Activated CD4-positive, alpha-beta memory T cell treated with anti-CD3 and anti-CD28 coated beads, Interleukin-2, amount 10 ng/mL, durations not matched to agents 7 days and 5 days (primary cell): ENCODE data around the gene ZNF620. TPM values are rescaled to one million over a fixed set of nuclear protein-coding genes. Genes with fewer than 3 reads are reported as not detected.

Experiments used
- CTCF ChIA-PET: fragments of 350-600 bp; sonication (Branson Sonifier 250); formaldehyde crosslinking; loops from one replicate; lab custom pipeline; 2021; ENCODE audit warnings: antibody characterized with exemption, inconsistent platforms; lab: Charles Lee
- POLR2A ChIA-PET: fragments of 350-600 bp; sonication (Branson Sonifier 250); formaldehyde crosslinking; loops from one replicate; lab custom pipeline; 2021; ENCODE audit warnings: antibody characterized with exemption; lab: Charles Lee
- DNase-seq: peaks from one replicate; pipeline ENCODE4 v3.0.0-alpha.2; 2020
- H3K27ac Mint-ChIP-seq: one replicate; pipeline ENCODE4 v1.8.0; 2021; ENCODE audit warnings: mild to moderate bottlenecking, mixed read lengths
- H3K27me3 Mint-ChIP-seq: one replicate; pipeline ENCODE4 v1.8.0; 2021; ENCODE audit warnings: mixed read lengths
- H3K36me3 Mint-ChIP-seq: one replicate; pipeline ENCODE4 v1.8.0; 2021; ENCODE audit warnings: low read depth, mixed read lengths
- H3K4me1 Mint-ChIP-seq: one replicate; pipeline ENCODE4 v1.8.0; 2021; ENCODE audit warnings: mixed read lengths
- H3K4me3 Mint-ChIP-seq: one replicate; pipeline ENCODE4 v1.8.0; 2021; ENCODE audit warnings: mild to moderate bottlenecking, mixed read lengths
- H3K9me3 Mint-ChIP-seq: one replicate; pipeline ENCODE4 v1.8.0; 2021; ENCODE audit warnings: mixed read lengths
- total RNA-seq, 2 experiments: library from RNA; stranded (reverse); gene quantifications; one replicate each; pipeline ENCODE4 v1.2.3, GENCODE V29; 2021

Gene ZNF620
- total RNA-seq, 2 experiments from 2014 or later: 6.1 to 6.3 TPM

DNA sequence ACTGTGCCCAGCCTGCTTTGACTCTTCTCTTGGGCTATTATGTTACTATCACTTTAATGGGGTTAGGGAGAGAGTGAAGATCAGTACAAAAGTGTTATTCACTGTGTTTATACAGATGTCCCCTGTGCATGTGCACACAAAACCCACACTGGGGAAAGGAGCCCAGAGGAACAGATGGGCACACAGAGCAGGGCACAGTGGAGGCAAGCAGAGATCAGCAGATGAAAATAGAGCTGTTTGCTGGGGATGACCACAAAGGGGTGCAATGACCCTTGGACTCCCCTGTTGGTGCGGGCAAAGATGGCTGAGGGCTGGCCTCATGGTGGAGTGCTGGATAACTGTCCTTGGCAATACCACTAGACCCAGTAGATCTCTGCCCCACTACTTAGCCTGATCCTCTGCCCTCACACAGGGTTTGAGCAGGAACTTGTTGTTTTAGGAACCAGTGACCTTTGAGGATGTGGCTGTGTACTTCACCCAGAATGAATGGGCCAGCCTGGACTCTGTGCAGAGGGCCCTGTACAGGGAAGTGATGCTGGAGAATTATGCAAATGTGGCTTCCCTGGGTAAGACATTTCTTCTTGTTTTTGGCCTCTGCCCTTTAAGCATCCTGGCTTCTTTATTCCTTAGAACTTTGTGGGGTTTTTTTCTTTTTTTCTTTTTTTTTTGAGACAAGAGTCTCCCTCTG, 5.3 kb downstream of the ZNF620 start:
- Mint-ChIP-seq H3K27ac (no peak overlapping the region), H3K9me3 (no peaks in the 10 kb centered on the region), H3K4me1 (peaks cover 18% of the 10 kb centered on the region), H3K36me3 (peaks cover 48% of the 10 kb centered on the region), H3K27me3 (no peaks in the 10 kb centered on the region), H3K4me3 (no peak overlapping the region)
- POLR2A ChIA-PET: interaction anchor here (1.4 kb wide), 1 partner anchor 29 kb away, joined by 3 read pairs; no protein-coding TSS in a partner anchor
- CTCF ChIA-PET: no interaction called here
- DNase-seq: no peak

- Mint-ChIP-seq H3K4me3 (no peak overlapping the region), H3K27me3 (no peaks in the 10 kb centered on the region), H3K9me3 (no peaks in the 10 kb centered on the region), H3K27ac (no peak overlapping the region), H3K4me1 (no peaks in the 10 kb centered on the region), H3K36me3 (peaks cover 42% of the 10 kb centered on the region)
- CTCF ChIA-PET: no interaction called here
- DNase-seq: no peak
- POLR2A ChIA-PET: interaction anchor here (1.0 kb wide), 1 partner anchor 8 kb away, joined by 4 read pairs; the partner anchor contains the start of gene ZNF621
Measured at GRCh38 chr3:40516201-40516600, 10.4 kb downstream of the ZNF620 start.

DNA sequence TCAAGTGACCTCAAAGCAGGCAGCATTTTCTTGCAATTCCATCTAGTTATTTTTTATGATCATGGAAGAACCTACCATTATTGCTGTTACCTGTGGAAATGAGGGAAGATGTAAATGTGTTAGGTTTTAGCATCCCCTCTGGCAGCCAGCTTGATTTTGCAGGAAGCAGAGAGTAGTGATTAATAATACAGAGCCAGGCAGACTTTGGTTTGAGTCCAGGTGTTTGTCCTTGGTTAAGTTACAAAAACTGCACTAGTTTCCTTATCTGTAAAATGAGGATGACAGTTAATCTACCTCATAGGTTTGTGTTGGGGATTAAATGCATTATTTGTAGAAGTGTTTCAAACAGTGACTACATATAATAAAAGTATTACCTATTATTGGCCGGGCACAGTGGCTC, 12.2 kb downstream of the ZNF620 start:
- H3K4me1 Mint-ChIP-seq: peaks cover under 1% of the 10 kb centered on the region
- POLR2A ChIA-PET: no interaction called here
- DNase-seq: no peak
- CTCF ChIA-PET: no interaction called here
- H3K27ac Mint-ChIP-seq: no peak overlapping the region
- no peaks in the 10 kb centered on the region for H3K27me3 Mint-ChIP-seq
- no peak overlapping the region for H3K4me3 Mint-ChIP-seq
- H3K9me3 Mint-ChIP-seq: no peaks in the 10 kb centered on the region
- H3K36me3 Mint-ChIP-seq: peaks cover 36% of the 10 kb centered on the region

DNA sequence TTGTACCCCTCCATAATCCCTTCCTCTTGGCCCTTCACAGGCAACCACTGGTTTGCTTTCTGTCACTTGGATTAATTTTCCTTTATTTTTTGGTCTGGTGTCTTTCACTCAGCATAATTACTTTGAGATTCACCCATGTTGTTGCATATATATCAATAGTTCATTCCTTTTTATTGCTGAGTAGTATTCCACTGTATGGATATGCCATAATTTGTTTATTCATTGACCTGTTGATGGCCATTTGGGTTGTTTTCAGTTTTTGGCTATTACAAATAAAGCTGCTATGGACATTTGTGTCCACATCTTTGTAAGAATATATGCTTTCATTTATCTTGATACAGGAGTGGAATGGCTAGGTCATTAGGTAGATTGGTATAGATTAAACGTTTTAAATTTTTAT, 13.0 kb downstream of the ZNF620 start:
- peaks cover 36% of the 10 kb centered on the region for H3K36me3 Mint-ChIP-seq
- ChIA-PET POLR2A (no interaction called here), CTCF (no interaction called here)
- no peak overlapping the region for H3K4me3 Mint-ChIP-seq
- H3K4me1 Mint-ChIP-seq: peaks cover 5% of the 10 kb centered on the region
- no peaks in the 10 kb centered on the region for H3K27me3 Mint-ChIP-seq
- DNase-seq: no peak
- H3K9me3 Mint-ChIP-seq: no peaks in the 10 kb centered on the region
- H3K27ac Mint-ChIP-seq: no peak overlapping the region

GRCh38 chr3:40521254-40521653, 15.4 kb downstream of the ZNF620 start:
- Mint-ChIP-seq H3K4me3 (no peak overlapping the region), H3K27me3 (no peaks in the 10 kb centered on the region), H3K4me1 (peaks cover 23% of the 10 kb centered on the region), H3K9me3 (no peaks in the 10 kb centered on the region), H3K36me3 (peaks cover 35% of the 10 kb centered on the region), H3K27ac (no peak overlapping the region)
- DNase-seq: no peak
- ChIA-PET POLR2A (interaction anchor here (1.1 kb wide), 1 partner anchor 64 kb away, joined by 3 read pairs; the partner anchor contains the start of gene RPL14), CTCF (no interaction called here)

DNA sequence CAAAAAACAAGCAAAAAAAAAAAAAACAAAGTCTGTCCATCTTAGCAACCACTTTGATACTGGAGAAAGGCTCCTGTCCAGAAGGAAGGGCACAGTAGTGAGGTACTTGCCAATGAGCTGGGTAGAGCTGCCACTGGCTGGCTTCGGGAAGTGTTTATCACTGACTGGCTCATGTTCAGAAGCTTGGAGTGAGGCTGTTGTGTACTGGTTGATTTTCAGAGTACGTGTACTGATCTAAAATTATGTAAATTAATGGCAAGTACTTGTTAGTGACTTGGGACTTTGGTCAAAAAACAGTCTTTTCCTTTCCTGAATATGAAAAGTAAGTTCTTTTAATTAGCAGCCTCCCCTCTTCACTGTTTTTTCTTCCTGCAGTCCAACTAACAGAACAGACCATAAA, 17.9 kb downstream of the ZNF620 start:
- H3K27ac Mint-ChIP-seq: no peak overlapping the region
- CTCF ChIA-PET: interaction anchor here (0.6 to 3.6 kb wide), 5 partner anchors 17 to 1662 kb away, joined by 3 to 24 read pairs (median 4); partner anchors contain the start of genes RPL14 and ZNF620
- POLR2A ChIA-PET: interaction anchor here (0.7 to 3.7 kb wide), 13 partner anchors 7 to 71 kb away, joined by 3 to 46 read pairs (median 6); partner anchors contain the start of genes RPL14, ZNF619 and ZNF620
- H3K9me3 Mint-ChIP-seq: no peaks in the 10 kb centered on the region
- peaks cover 30% of the 10 kb centered on the region for H3K4me1 Mint-ChIP-seq
- H3K36me3 Mint-ChIP-seq: peaks cover 43% of the 10 kb centered on the region
- no peak for DNase-seq
- H3K27me3 Mint-ChIP-seq: no peaks in the 10 kb centered on the region
- peak overlapping the region; percentile 94 for H3K4me3 Mint-ChIP-seq

- POLR2A ChIA-PET: interaction anchor here (0.7 to 3.7 kb wide), 15 partner anchors 8 to 72 kb away, joined by 3 to 46 read pairs (median 5); partner anchors contain the start of genes RPL14, ZNF619 and ZNF620
- Mint-ChIP-seq H3K4me1 (peaks cover 30% of the 10 kb centered on the region), H3K9me3 (no peaks in the 10 kb centered on the region), H3K4me3 (peak overlapping the region; percentile 94), H3K36me3 (peaks cover 45% of the 10 kb centered on the region), H3K27ac (peak overlapping the region; percentile 69), H3K27me3 (no peaks in the 10 kb centered on the region)
- CTCF ChIA-PET: interaction anchor here (0.8 to 3.6 kb wide), 4 partner anchors 18 to 215 kb away, joined by 3 to 24 read pairs (median 4); partner anchors contain the start of genes RPL14 and ZNF620
- DNase-seq: no peak
Measured at GRCh38 chr3:40524222-40524567, 18.4 kb downstream of the ZNF620 start.

DNA sequence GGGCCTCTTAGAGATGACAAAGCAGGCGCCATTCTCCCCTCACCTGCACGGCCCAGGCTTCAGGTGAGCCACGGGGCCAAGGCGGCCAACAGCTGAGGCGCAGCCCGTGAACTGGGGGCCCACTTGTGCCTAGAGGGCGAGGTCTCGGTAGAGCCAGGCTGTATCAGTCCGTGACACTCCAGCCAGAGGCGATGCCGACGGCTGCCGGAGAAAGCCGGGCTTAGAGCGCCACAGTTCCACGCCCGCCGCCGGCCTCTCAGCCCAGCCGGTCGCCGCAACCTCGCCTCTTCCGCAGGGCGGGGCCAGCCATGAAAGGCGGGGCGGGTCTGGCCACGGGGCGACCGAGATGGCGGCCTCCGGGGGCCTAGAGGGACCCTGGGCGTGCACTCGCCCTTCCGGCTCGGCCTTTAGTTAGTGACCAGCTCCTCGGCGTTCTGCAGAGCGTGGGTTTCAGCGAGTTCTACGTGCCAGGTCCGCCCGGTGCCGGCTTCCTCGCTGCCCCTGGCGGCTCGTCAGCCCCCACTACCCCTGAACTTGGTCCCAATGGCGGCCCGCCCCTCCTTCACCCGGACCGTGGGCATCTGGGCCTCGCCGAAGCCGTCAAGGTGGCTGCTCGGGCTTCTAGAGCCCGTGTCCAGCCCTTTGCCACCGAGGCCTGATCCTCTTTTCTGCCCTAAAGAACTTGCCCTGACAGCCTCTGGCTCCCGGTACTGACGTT, 18.9 kb downstream of the ZNF620 start, which contains the start of gene ZNF621:
ZNF621 (plus strand) TSS at position 393 of the 718 bp plus-strand sequence. CDS start 881 bp downstream, outside the sequence.
- peaks cover 50% of the 10 kb centered on the region for H3K36me3 Mint-ChIP-seq
- peak within 1 kb of the TSS; percentile 94 for H3K4me3 Mint-ChIP-seq
- ChIA-PET CTCF (interaction anchor here (0.8 to 3.6 kb wide), 5 partner anchors 18 to 1359 kb away, joined by 3 to 24 read pairs (median 3); partner anchors contain the start of genes RPL14 and ZNF620), POLR2A (interaction anchor here (0.7 to 3.7 kb wide), 15 partner anchors 8 to 72 kb away, joined by 3 to 46 read pairs (median 5); partner anchors contain the start of genes RPL14, ZNF619 and ZNF620)
- DNase-seq: peak; percentile 87
- H3K27ac Mint-ChIP-seq: peak within 1 kb of the TSS; percentile 84
- H3K9me3 Mint-ChIP-seq: no peaks in the 10 kb centered on the region
- no peaks in the 10 kb centered on the region for H3K27me3 Mint-ChIP-seq
- peaks cover 32% of the 10 kb centered on the region for H3K4me1 Mint-ChIP-seq

DNA sequence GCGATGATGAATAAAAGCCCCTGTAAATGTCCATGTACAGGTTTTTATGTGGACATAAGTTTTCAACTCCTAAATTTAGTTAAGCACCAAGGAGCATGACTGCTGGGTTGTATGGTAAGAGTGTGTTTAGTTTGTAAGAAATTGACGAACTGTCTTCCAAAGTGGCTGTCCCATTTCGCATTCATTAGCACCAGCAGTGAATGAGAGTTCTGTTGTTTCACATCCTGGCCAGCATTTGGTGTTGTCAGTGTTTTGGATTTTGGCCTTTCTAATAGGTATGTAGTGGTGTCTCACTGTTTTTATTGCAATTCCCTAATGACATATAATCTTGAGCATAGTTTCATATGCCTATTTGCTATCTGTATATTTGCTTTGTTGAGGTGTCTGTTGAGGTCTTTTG, 22.6 kb downstream of the ZNF620 start:
- H3K36me3 Mint-ChIP-seq: peaks cover 83% of the 10 kb centered on the region
- DNase-seq: no peak
- CTCF ChIA-PET: no interaction called here
- no peak overlapping the region for H3K4me3 Mint-ChIP-seq
- POLR2A ChIA-PET: no interaction called here
- no peaks in the 10 kb centered on the region for H3K27me3 Mint-ChIP-seq
- H3K4me1 Mint-ChIP-seq: peaks cover 29% of the 10 kb centered on the region
- H3K27ac Mint-ChIP-seq: no peak overlapping the region
- H3K9me3 Mint-ChIP-seq: peaks cover 23% of the 10 kb centered on the region

- Mint-ChIP-seq H3K9me3 (peaks cover 36% of the 10 kb centered on the region), H3K27me3 (no peaks in the 10 kb centered on the region), H3K4me1 (peaks cover 5% of the 10 kb centered on the region), H3K4me3 (no peak overlapping the region), H3K36me3 (peaks cover 90% of the 10 kb centered on the region), H3K27ac (no peak overlapping the region)
- ChIA-PET POLR2A (interaction anchor here (1.5 kb wide), 1 partner anchor 667 kb away, joined by 4 read pairs; the partner anchor contains the start of gene CTNNB1), CTCF (no interaction called here)
- no peak for DNase-seq
Measured at GRCh38 chr3:40532252-40532651, 26.4 kb downstream of the ZNF620 start.

- Mint-ChIP-seq H3K9me3 (peaks cover 42% of the 10 kb centered on the region), H3K27me3 (no peaks in the 10 kb centered on the region), H3K27ac (no peak overlapping the region), H3K36me3 (peaks cover 85% of the 10 kb centered on the region), H3K4me1 (peaks cover 1% of the 10 kb centered on the region), H3K4me3 (no peak overlapping the region)
- ChIA-PET POLR2A (interaction anchor here (2.2 kb wide), 1 partner anchor 9 kb away, joined by 6 read pairs; the partner anchor contains the start of gene ZNF621), CTCF (no interaction called here)
- no peak for DNase-seq
Measured at GRCh38 chr3:40534283-40534682, 28.4 kb downstream of the ZNF620 start.

DNA sequence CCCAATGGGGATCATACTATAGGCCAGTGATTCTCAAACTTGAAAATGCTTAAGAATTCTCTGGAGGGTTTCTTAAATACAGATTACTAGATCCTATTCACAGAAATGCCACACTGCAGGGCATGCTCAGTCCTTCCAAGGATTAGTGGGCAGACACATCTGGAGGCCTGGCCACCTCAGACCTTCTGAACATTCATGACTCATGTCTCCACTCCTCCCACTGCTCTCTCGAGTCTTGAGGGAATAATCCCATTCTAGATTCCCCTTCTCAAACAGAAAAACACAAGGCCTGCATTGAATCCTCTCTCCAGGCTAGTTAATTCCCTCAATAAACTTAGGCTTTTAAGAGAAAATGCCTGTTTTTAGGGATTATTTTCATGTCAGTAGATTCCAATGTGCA, 41.0 kb downstream of the ZNF620 start:
- Mint-ChIP-seq H3K27ac (no peak overlapping the region), H3K27me3 (no peaks in the 10 kb centered on the region), H3K9me3 (peaks cover 2% of the 10 kb centered on the region), H3K4me1 (no peaks in the 10 kb centered on the region), H3K4me3 (no peak overlapping the region), H3K36me3 (no peaks in the 10 kb centered on the region)
- ChIA-PET CTCF (no interaction called here), POLR2A (no interaction called here)
- no peak for DNase-seq

- no peaks in the 10 kb centered on the region for H3K36me3 Mint-ChIP-seq
- peaks cover 2% of the 10 kb centered on the region for H3K9me3 Mint-ChIP-seq
- ChIA-PET POLR2A (no interaction called here), CTCF (no interaction called here)
- H3K4me1 Mint-ChIP-seq: no peaks in the 10 kb centered on the region
- H3K27me3 Mint-ChIP-seq: peaks cover 2% of the 10 kb centered on the region
- DNase-seq: no peak
- H3K27ac Mint-ChIP-seq: no peak overlapping the region
- no peak overlapping the region for H3K4me3 Mint-ChIP-seq
Measured at GRCh38 chr3:40550167-40550566, 44.3 kb downstream of the ZNF620 start.
